GM18520 (cell line): ENCODE data around the gene AMOTL2.

Experiments used
- ATAC-seq: cut with Tn5 transposase; IDR thresholded peaks from one replicate; pipeline ENCODE4 v1.9.1; 2021; ENCODE audit not compliant: unreplicated experiment

AMOTL2 gene

GRCh38 chr3:134336587-134336986 lies 37.7 kb downstream of the AMOTL2 start:
- ATAC-seq, result no peak

- ATAC-seq, result no peak
These were observed 39.4 kb downstream of the AMOTL2 start for GRCh38 chr3:134334901-134335280.

GRCh38 chr3:134334231-134334900 lies 39.9 kb downstream of the AMOTL2 start:
- ATAC-seq, result no peak

GRCh38 chr3:134333522-134334181 lies 40.6 kb downstream of the AMOTL2 start:
- ATAC-seq, result no peak

GRCh38 chr3:134332344-134332743 lies 41.9 kb downstream of the AMOTL2 start:
- ATAC-seq, result no peak

- no peak for ATAC-seq
These were observed 42.4 kb downstream of the AMOTL2 start for GRCh38 chr3:134331811-134332199.

GRCh38 chr3:134330883-134331810 lies 43.1 kb downstream of the AMOTL2 start:
- ATAC-seq, result no peak

- no peak for ATAC-seq
These were observed 45.4 kb downstream of the AMOTL2 start for GRCh38 chr3:134328846-134329245.

GRCh38 chr3:134328147-134328591 lies 46.1 kb downstream of the AMOTL2 start:
- no peak for ATAC-seq

GRCh38 chr3:134327594-134327975 lies 46.7 kb downstream of the AMOTL2 start:
- ATAC-seq, result no peak

GRCh38 chr3:134326760-134327593 lies 47.3 kb downstream of the AMOTL2 start:
- no peak for ATAC-seq

- no peak for ATAC-seq
These were observed 48.1 kb downstream of the AMOTL2 start for GRCh38 chr3:134326126-134326525.

GRCh38 chr3:134325706-134326105 lies 48.5 kb downstream of the AMOTL2 start:
- ATAC-seq, result no peak

GRCh38 chr3:134325061-134325705 lies 49.1 kb downstream of the AMOTL2 start:
- no peak for ATAC-seq

- ATAC-seq, result no peak
These were observed 50.0 kb downstream of the AMOTL2 start for GRCh38 chr3:134323966-134324962.

- no peak for ATAC-seq
These were observed 52.0 kb downstream of the AMOTL2 start for GRCh38 chr3:134322286-134322685.

GRCh38 chr3:134320749-134321148 lies 53.5 kb downstream of the AMOTL2 start:
- ATAC-seq, result no peak

GRCh38 chr3:134319931-134320330 lies 54.3 kb downstream of the AMOTL2 start:
- no peak for ATAC-seq

- ATAC-seq, result no peak
These were observed 56.1 kb downstream of the AMOTL2 start for GRCh38 chr3:134318166-134318565.
